K562 (cell line): ENCODE results near the gene CCDC50. TPM values are rescaled to one million over a fixed set of nuclear protein-coding genes. Genes with fewer than 3 reads are reported as not detected.
A peak's percentile ranks its signal among the peaks of the same experiment; 100 is the strongest.

Experiments
- ARID1B ChIP-seq: fragments of 450-650 bp; IDR thresholded peaks from 2 replicates; pipeline ENCODE4 v1.6.1; 2016; ENCODE audit warnings: antibody characterized with exemption, mild to moderate bottlenecking, inconsistent platforms
- CBFA2T2 ChIP-seq: fragments of 450-650 bp; conservative IDR thresholded peaks from 2 replicates; pipeline ENCODE4 v1.6.1; 2017; ENCODE audit warnings: mild to moderate bottlenecking
- CREBBP ChIP-seq: IDR thresholded peaks from one replicate; pipeline ENCODE4 v1.6.1; 2012; ENCODE audit warnings: low read depth, mild to moderate bottlenecking, control low read depth, inconsistent platforms, low read length
- FOXK1 ChIP-seq: sonication (generic); formaldehyde crosslinking; IDR thresholded peaks from 2 replicates; pipeline ENCODE4 v1.8.0; 2022; ENCODE audit warnings: missing genetic modification reagents, mild to moderate bottlenecking, borderline replicate concordance
- MAFG ChIP-seq: fragments of 450-650 bp; conservative IDR thresholded peaks from 2 replicates; pipeline ENCODE4 v1.6.1; 2016; ENCODE audit warnings: missing genetic modification characterization, missing compliant biosample characterization
- NFE2 ChIP-seq: IDR thresholded peaks from 2 replicates; pipeline ENCODE4 v1.6.1; 2014; ENCODE audit warnings: antibody characterized with exemption, low read depth
- PHF8 ChIP-seq: fragments of 200-600 bp; sonication (generic); IDR thresholded peaks from 2 replicates; pipeline ENCODE4 v1.6.1; 2012; ENCODE audit warnings: mixed run types, mild to moderate bottlenecking, inconsistent platforms, low read length, moderate library complexity, borderline replicate concordance
- RBM39 ChIP-seq: fragments of 200-400 bp; formaldehyde crosslinking; optimal IDR thresholded peaks from 2 replicates; pipeline ENCODE3; 2018; ENCODE audit warnings: low read depth, low read length
- SMARCA4 ChIP-seq: fragments of 450-650 bp; IDR thresholded peaks from 2 replicates; pipeline ENCODE4 v1.6.1; 2016
- ZNF592 ChIP-seq: fragments of 450-650 bp; IDR thresholded peaks from 2 replicates; pipeline ENCODE4 v1.6.1; 2017; ENCODE audit warnings: antibody characterized with exemption, mild to moderate bottlenecking
- polyA plus RNA-seq, 8 experiments: library from polyadenylated mRNA; depleted of rRNA in 4 of 8; stranded (reverse) in 5 of 8; unstranded in 3 of 8; fragments of >200 nt; fragmentation: Nextera tagmentation in 2 of 8; fragmentation: Illumina TruSeq in 1 of 8; extraction: Ambion mirVana in 2 of 8; extraction: Trizol in 1 of 8; gene quantifications; 2 replicates each; pipeline versions ENCODE4 v1.2.1 to v1.2.3, GENCODE V29; 2011 to 2014; ENCODE audit warnings: inconsistent platforms in 1 of 8, missing spikeins in 1 of 8
- total RNA-seq, 7 experiments: library from RNA; depleted of rRNA in 6 of 7; stranded (reverse); fragments of >200 nt in 6 of 7; fragmentation: Illumina TruSeq in 2 of 7; extraction: Trizol in 2 of 7; gene quantifications; 2 replicates each; pipeline versions ENCODE4 v1.2.1 to v1.2.3, GENCODE V29; 2011 to 2021; ENCODE audit warnings: low replicate concordance in 1 of 7
- TF ChIP-seq, protein P1 (sequence below): sonication (generic); IDR thresholded peaks from 2 replicates; pipeline ENCODE4 v1.6.1; 2016
- TF ChIP-seq, protein P2 (sequence below): fragments of 450-650 bp; IDR thresholded peaks from 2 replicates; pipeline ENCODE4 v1.6.1; 2014; ENCODE audit warnings: low read depth, mild to moderate bottlenecking, moderate library complexity, borderline replicate concordance
- TF ChIP-seq, protein P3 (sequence below), 2 experiments: fragments of 450-650 bp; IDR thresholded peaks; 2 replicates each; pipeline ENCODE4 v1.6.1; 2016; ENCODE audit warnings: mild to moderate bottlenecking in 2 of 2, borderline replicate concordance in 1 of 2, low read depth in 1 of 2, moderate library complexity in 1 of 2

Gene CCDC50
- total and polyA plus RNA-seq, 9 of the 15 experiments (the other 6 are each of a cell fraction or from before 2014, with no cell fraction given), result 8.4 to 63.4 (median 40.4) TPM

DNA sequence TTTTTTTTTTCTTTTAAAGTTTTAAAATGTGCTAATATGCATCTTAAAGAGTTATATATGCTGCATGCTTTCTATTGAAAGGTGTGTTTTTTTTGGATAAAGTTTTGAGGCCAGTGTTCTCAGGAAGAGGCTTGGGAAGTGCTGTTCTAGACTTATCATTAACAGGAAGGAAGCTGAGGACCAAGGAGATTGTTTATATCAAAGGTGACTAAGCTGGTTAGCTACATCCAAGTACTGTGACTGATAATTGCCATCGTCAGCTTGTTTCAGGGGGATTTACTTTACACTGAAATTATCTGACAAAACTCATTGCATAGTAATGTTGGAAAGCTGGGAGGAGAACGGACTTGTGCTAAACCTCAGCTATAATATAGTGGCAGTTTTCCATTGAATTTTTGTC, 37.5 kb downstream of the CCDC50 start (continued):
- TF ChIP-seq, protein P1, sequence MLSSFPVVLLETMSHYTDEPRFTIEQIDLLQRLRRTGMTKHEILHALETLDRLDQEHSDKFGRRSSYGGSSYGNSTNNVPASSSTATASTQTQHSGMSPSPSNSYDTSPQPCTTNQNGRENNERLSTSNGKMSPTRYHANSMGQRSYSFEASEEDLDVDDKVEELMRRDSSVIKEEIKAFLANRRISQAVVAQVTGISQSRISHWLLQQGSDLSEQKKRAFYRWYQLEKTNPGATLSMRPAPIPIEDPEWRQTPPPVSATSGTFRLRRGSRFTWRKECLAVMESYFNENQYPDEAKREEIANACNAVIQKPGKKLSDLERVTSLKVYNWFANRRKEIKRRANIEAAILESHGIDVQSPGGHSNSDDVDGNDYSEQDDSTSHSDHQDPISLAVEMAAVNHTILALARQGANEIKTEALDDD, result peak; percentile 78
- TF ChIP-seq MAFG (tag), result peak; percentile 84
- TF ChIP-seq ZNF592, result no peak
- TF ChIP-seq, protein P2, sequence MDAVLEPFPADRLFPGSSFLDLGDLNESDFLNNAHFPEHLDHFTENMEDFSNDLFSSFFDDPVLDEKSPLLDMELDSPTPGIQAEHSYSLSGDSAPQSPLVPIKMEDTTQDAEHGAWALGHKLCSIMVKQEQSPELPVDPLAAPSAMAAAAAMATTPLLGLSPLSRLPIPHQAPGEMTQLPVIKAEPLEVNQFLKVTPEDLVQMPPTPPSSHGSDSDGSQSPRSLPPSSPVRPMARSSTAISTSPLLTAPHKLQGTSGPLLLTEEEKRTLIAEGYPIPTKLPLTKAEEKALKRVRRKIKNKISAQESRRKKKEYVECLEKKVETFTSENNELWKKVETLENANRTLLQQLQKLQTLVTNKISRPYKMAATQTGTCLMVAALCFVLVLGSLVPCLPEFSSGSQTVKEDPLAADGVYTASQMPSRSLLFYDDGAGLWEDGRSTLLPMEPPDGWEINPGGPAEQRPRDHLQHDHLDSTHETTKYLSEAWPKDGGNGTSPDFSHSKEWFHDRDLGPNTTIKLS, result no peak
- TF ChIP-seq SMARCA4, result no peak
- TF ChIP-seq, protein P3, sequence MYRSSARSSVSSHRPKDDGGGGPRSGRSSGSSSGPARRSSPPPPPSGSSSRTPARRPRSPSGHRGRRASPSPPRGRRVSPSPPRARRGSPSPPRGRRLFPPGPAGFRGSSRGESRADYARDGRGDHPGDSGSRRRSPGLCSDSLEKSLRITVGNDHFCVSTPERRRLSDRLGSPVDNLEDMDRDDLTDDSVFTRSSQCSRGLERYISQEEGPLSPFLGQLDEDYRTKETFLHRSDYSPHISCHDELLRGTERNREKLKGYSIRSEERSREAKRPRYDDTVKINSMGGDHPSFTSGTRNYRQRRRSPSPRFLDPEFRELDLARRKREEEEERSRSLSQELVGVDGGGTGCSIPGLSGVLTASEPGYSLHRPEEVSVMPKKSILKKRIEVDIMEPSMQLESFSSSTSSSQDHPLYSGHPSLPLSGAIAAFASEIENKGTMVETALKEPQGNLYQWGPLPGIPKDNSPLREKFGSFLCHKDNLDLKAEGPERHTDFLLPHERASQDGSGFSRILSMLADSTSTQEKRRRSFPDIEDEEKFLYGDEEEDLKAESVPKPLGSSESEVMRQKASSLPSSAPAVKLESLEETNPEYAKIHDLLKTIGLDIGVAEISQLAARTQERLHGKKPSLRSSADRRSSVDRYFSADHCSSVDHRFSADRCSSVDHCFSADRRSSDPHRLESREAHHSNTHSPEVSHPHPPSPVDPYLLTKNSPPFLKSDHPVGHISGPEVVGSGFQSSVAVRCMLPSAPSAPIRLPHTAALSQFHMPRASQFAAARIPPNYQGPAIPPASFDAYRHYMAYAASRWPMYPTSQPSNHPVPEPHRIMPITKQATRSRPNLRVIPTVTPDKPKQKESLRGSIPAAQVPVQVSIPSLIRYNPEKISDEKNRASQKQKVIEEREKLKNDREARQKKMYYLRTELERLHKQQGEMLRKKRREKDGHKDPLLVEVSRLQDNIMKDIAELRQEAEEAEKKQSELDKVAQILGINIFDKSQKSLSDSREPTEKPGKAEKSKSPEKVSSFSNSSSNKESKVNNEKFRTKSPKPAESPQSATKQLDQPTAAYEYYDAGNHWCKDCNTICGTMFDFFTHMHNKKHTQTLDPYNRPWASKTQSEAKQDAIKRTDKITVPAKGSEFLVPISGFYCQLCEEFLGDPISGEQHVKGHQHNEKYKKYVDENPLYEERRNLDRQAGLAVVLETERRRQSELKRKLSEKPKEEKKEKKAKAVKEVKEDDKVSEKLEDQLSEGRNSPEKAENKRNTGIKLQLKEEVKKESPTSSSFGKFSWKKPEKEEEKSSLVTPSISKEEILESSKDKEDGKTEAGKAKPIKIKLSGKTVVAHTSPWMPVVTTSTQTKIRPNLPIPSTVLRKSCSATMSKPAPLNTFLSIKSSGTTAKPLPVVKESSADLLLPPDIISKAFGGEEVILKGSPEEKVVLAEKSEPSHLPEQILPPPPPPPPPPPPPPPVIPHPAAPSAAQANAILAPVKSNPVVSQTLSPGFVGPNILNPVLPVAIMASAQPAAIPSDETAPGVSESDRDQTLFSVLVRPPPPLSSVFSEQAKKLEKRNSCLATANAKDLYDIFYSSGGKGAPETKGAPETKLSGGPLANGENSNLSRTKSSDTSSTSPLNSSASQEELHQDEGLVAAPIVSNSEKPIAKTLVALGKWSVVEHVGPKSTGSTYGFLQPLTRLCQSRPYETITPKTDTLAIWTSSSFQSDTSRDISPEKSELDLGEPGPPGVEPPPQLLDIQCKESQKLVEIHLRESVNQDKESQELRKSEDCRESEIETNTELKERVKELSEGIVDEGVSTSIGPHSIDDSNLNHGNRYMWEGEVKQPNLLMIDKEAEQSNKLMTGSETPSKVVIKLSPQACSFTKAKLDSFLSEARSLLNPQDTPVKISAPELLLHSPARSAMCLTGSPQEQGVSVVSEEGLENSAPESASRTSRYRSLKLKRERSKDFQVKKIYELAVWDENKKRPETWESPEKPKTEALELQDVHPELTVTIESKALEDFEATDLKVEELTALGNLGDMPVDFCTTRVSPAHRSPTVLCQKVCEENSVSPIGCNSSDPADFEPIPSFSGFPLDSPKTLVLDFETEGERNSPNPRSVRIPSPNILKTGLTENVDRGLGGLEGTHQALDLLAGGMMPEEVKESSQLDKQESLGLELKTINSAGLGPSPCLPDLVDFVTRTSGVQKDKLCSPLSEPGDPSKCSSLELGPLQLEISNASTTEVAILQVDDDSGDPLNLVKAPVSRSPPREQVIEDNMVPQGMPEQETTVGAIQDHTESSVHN (IDR thresholded peaks at IDR 0.05; ENCODE audit: borderline replicate concordance in 1 of 2, low read depth in 1 of 2), result no peak
- no peak for TF ChIP-seq PHF8
- TF ChIP-seq CBFA2T2, result 0 out of 2 replicates have a peak, but pooled peaks have one; percentile 7
- peak; percentile 15; the same call in 1 of the 2 replicates for TF ChIP-seq ARID1B
- no peak for TF ChIP-seq CREBBP
- TF ChIP-seq FOXK1 (CRISPR knock-in tag), result no peak
- TF ChIP-seq RBM39, result no peak
- peak; percentile 59 for TF ChIP-seq NFE2
